Loucy (cell line): ENCODE measurements around the gene GRID1.

Source experiments
- H2AFZ ChIP-seq: fragments of 200-600 bp; sonication (generic); 2 replicates; pipeline ENCODE4 v1.6.0; 2016; ENCODE audit warnings: antibody characterized with exemption, mild to moderate bottlenecking, low read length, moderate library complexity
- H3F3A ChIP-seq: fragments of 200-600 bp; 2 replicates; pipeline ENCODE4 v1.6.0; 2016; ENCODE audit warnings: antibody characterized with exemption, low read depth, mild to moderate bottlenecking
- H3K27me3 ChIP-seq: fragments of 200-600 bp; sonication (generic); 2 replicates; pipeline ENCODE4 v1.6.1; 2014; ENCODE audit warnings: low read length, mild to moderate bottlenecking; ENCODE audit not compliant: insufficient read depth, poor library complexity, severe bottlenecking
- H3K36me3 ChIP-seq: fragments of 200-600 bp; sonication (generic); 2 replicates; pipeline ENCODE4 v1.6.1; 2016; ENCODE audit warnings: low read length; ENCODE audit not compliant: insufficient read depth
- H3K4me1 ChIP-seq: fragments of 200-600 bp; sonication (generic); 2 replicates; pipeline ENCODE4 v1.5.1; 2014; ENCODE audit warnings: low read length, mild to moderate bottlenecking; ENCODE audit not compliant: insufficient read depth, poor library complexity, severe bottlenecking
- H3K4me2 ChIP-seq: fragments of 200-600 bp; sonication (generic); 2 replicates; pipeline ENCODE4 v1.6.0; 2014; ENCODE audit warnings: antibody characterized with exemption, low read length, low read depth, mild to moderate bottlenecking; ENCODE audit not compliant: poor library complexity, severe bottlenecking
- H3K4me3 ChIP-seq: fragments of 200-600 bp; sonication (generic); 2 replicates; pipeline ENCODE4 v1.5.1; 2014; ENCODE audit warnings: low read length, mild to moderate bottlenecking, mixed read lengths; ENCODE audit not compliant: poor library complexity, severe bottlenecking
- H3K79me2 ChIP-seq: fragments of 200-600 bp; sonication (generic); 2 replicates; pipeline ENCODE4 v1.6.1; 2014; ENCODE audit warnings: low read length; ENCODE audit not compliant: insufficient read depth
- H3K9ac ChIP-seq: fragments of 200-600 bp; sonication (generic); 2 replicates; pipeline ENCODE4 v1.6.0; 2014; ENCODE audit warnings: mild to moderate bottlenecking, low read depth, low read length, moderate library complexity; ENCODE audit not compliant: poor library complexity, severe bottlenecking
- H3K9me2 ChIP-seq: fragments of 200-600 bp; sonication (generic); replicated peaks from 2 replicates; pipeline ENCODE4 v1.6.1; 2016; ENCODE audit warnings: low read depth, low read length, mixed read lengths
- H3K9me3 ChIP-seq: fragments of 200-600 bp; sonication (generic); 2 replicates; pipeline ENCODE4 v1.6.1; 2014; ENCODE audit warnings: mild to moderate bottlenecking, antibody characterized with exemption, low read length, low read depth; ENCODE audit not compliant: insufficient read depth
- H4K20me1 ChIP-seq: fragments of 200-600 bp; sonication (generic); 2 replicates; pipeline ENCODE4 v1.6.0; 2014; ENCODE audit warnings: antibody characterized with exemption, low read length, mild to moderate bottlenecking; ENCODE audit not compliant: insufficient read depth, poor library complexity, severe bottlenecking
- CTCF ChIP-seq: fragments of 200-600 bp; sonication (generic); conservative IDR thresholded peaks from 2 replicates; pipeline ENCODE4 v1.5.1; 2014; ENCODE audit warnings: mild to moderate bottlenecking, antibody characterized with exemption, low read length
- EZH2phosphoT487 ChIP-seq: fragments of 200-600 bp; IDR thresholded peaks from 2 replicates; pipeline ENCODE4 v1.6.1; 2018; ENCODE audit warnings: antibody characterized with exemption, mild to moderate bottlenecking, moderate library complexity, borderline replicate concordance

GRID1 gene

GRCh38 chr10:86163522-86164173, 202.9 kb downstream of the GRID1 start:
- Histone ChIP-seq H3K4me2 (no peak overlapping the region), H3K9me3 (peaks cover 3% of the 10 kb centered on the region; the same call in 1 of the 2 replicates), H3K4me1 (no peaks in the 10 kb centered on the region), H3K9me2 (no peaks in the 10 kb centered on the region), H4K20me1 (no peaks in the 10 kb centered on the region), H3F3A (no peaks in the 10 kb centered on the region), H2AFZ (no peak overlapping the region), H3K4me3 (no peak overlapping the region), H3K36me3 (no peaks in the 10 kb centered on the region), H3K27me3 (no peaks in the 10 kb centered on the region), H3K9ac (no peak overlapping the region), H3K79me2 (no peaks in the 10 kb centered on the region)
- no peak for TF ChIP-seq CTCF
- TF ChIP-seq EZH2phosphoT487 = no peak

- no peak overlapping the region for H3K4me2 ChIP-seq
- no peaks in the 10 kb centered on the region for H3K36me3 ChIP-seq
- no peaks in the 10 kb centered on the region for H3K4me1 ChIP-seq
- H3K9ac ChIP-seq = no peak overlapping the region
- no peak overlapping the region for H3K4me3 ChIP-seq
- H3K9me3 ChIP-seq = peaks cover 3% of the 10 kb centered on the region; the same call in 1 of the 2 replicates
- H3K27me3 ChIP-seq = no peaks in the 10 kb centered on the region
- H2AFZ ChIP-seq = no peak overlapping the region
- no peaks in the 10 kb centered on the region for H4K20me1 ChIP-seq
- no peaks in the 10 kb centered on the region for H3K79me2 ChIP-seq
- H3K9me2 ChIP-seq = no peaks in the 10 kb centered on the region
- no peak for TF ChIP-seq EZH2phosphoT487
- TF ChIP-seq CTCF = no peak
- H3F3A ChIP-seq = no peaks in the 10 kb centered on the region
These were observed 203.7 kb downstream of the GRID1 start for GRCh38 chr10:86162696-86163400.

- H3K4me3 ChIP-seq = no peak overlapping the region
- no peaks in the 10 kb centered on the region for H3F3A ChIP-seq
- no peaks in the 10 kb centered on the region for H3K9me2 ChIP-seq
- H4K20me1 ChIP-seq = no peaks in the 10 kb centered on the region
- H3K9me3 ChIP-seq = peaks cover 3% of the 10 kb centered on the region; the same call in 1 of the 2 replicates
- no peaks in the 10 kb centered on the region for H3K36me3 ChIP-seq
- TF ChIP-seq EZH2phosphoT487 = no peak
- TF ChIP-seq CTCF = no peak
- no peak overlapping the region for H3K4me2 ChIP-seq
- no peak overlapping the region for H3K9ac ChIP-seq
- no peaks in the 10 kb centered on the region for H3K27me3 ChIP-seq
- no peaks in the 10 kb centered on the region for H3K79me2 ChIP-seq
- no peak overlapping the region for H2AFZ ChIP-seq
- H3K4me1 ChIP-seq = no peaks in the 10 kb centered on the region
These were observed 204.6 kb downstream of the GRID1 start for GRCh38 chr10:86162036-86162435.
